NCI-H146 treated with DMSO at 0.1 percent for 48 hours (cell line): ENCODE results near the gene ZNF644.
"Not testable (repeated sequence)": the region's sequence is repeated elsewhere in the genome, so short reads cannot be mapped to it uniquely, and the experiment has no call there.

ENCODE experiments used
- DNase-seq: peaks from one replicate; lab custom pipeline; 2025; ENCODE audit not compliant: unreplicated experiment; lab: John Stamatoyannopoulos, UW

Gene ZNF644

GRCh38 chr1:91021686-91022517 is at the start of gene ZNF644:
TSS of gene ZNF644 (minus strand) at chr1:91022035. CDS start at chr1:90982353, 39,682 bp downstream.
- DNase-seq, result peak; percentile 78

DNA sequence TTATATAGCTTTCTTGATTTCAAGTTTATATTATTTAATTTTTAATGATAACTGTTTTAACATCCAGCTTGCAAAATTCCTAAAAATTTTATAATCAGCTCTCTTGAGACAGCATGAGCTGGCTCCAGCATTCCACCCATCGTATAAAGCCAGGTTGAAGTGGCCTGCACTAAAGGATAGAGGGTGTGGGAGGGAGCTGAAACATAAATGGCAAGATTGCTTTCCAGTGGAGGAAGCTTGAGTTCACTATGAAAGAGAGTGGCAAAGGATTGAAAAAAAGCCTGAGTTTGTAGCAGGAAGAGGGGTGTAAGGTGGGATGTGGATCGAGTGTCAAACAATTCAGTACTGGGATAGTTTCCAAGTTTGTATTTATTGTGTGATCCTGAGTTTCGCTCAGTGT is 48.5 kb upstream of the ZNF644 start:
- no peak for DNase-seq

DNA sequence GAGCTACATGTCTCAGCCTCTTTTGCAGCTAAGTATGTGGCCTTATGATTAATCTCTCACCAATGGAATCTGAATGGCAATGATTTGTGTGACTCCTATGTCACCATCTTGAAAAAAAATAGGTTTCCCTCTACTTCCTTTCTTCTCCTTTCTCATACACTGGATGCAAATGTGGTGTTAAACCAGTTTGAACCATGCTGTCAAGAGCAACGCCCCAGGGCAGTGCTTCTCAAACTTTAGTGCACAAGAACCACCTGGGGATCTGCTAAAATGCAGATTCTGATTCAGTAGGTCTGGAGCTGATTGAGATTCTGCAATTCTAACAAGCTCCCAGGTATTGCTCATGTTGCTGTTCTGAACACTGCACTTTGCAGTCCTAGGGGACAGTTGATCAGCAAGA is 44.7 kb upstream of the ZNF644 start:
- DNase-seq, result no peak

DNA sequence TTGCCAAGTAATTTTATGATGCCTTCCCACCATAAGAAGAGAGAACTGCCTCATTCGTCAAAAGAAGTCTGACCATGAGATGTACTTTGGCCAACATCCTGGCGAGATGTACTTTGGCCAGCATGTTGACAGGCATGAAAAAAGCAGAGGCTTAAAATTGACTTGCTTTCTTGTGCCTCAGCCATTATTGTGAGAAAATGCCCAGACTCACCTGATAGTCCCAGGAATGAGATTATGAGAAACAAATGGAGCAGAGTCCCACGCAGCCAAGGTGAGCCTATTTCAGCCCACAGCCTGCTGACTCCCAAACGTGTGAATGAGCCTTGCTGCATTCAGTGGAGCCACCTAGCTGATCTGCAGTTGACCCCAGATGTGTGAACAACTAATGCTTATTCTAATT is 43.5 kb upstream of the ZNF644 start:
- DNase-seq, result no peak

- not testable (repeated sequence) for DNase-seq
Measured at GRCh38 chr1:91063403-91063802, 41.6 kb upstream of the ZNF644 start.

GRCh38 chr1:91059157-91059556 is 37.3 kb upstream of the ZNF644 start:
- DNase-seq, result no peak

- DNase-seq, result no peak
Measured at GRCh38 chr1:91057784-91058183, 35.9 kb upstream of the ZNF644 start.

- DNase-seq, result no peak
Measured at GRCh38 chr1:91054780-91055481, 33.1 kb upstream of the ZNF644 start.

- DNase-seq, result peak; percentile 17
Measured at GRCh38 chr1:91053630-91054029, 31.8 kb upstream of the ZNF644 start.

GRCh38 chr1:91049551-91049950 is 27.7 kb upstream of the ZNF644 start:
- not testable (repeated sequence) for DNase-seq

DNA sequence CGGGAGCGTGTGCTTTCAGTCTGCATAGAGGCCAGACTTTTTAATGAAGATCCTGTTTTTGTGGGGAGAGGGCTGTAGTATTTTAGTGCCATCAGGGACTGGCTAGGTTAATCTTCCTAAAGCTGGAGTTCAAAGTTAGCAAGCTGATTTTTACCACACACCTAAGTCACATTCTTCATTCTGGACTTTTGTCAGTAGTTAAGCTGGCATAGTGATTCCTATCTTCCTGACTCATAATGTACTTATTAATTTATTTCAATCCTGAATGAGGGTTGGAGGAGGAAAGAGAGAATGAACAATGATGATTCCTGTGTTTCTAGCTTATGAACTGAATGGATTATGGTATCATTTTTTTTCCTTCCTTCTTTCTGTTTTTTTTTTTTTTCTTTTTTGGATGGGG is 24.9 kb upstream of the ZNF644 start:
- DNase-seq, result no peak

GRCh38 chr1:91045284-91045683 is 23.4 kb upstream of the ZNF644 start:
- no peak for DNase-seq

DNA sequence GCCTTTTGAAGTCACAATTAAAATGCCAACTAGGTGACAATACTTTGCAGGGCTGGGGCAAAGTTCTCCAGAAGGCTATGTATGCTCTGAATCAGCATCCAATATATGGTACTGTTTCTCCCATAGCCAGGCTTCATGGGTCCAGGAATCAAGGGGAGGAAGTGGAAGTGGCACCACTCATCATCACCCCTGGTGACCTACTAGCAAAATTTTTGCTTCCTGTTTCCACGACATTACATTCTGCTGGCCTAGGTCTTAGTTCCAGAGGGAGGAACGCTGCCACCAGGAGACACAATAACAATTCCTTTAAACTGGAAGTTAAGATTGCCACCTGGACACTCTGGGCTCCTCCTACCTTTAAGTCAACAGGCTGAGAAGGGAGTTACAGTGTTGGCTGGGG is 22.9 kb upstream of the ZNF644 start:
- DNase-seq, result not testable (repeated sequence)

DNA sequence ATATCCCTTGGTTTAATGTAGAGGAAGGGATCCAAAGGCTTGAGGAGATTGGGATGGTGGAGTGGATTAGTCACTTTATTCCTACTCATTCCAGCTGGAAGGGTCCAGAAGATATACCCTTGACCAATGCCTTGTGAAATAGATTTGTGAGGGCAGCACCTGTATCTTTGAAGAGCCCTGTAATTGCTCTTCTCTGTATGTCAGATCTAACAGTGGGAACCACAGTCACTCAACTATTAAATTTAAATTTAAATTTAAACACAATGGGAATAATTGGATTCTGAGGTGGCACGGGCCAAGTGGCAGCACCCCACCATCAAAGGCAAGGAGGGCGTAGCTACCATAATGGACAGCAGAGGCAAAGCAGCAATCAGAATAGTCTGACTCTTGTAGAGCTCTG is 20.5 kb upstream of the ZNF644 start:
- not testable (repeated sequence) for DNase-seq

GRCh38 chr1:91038582-91038981 is 16.7 kb upstream of the ZNF644 start:
- no peak for DNase-seq

DNA sequence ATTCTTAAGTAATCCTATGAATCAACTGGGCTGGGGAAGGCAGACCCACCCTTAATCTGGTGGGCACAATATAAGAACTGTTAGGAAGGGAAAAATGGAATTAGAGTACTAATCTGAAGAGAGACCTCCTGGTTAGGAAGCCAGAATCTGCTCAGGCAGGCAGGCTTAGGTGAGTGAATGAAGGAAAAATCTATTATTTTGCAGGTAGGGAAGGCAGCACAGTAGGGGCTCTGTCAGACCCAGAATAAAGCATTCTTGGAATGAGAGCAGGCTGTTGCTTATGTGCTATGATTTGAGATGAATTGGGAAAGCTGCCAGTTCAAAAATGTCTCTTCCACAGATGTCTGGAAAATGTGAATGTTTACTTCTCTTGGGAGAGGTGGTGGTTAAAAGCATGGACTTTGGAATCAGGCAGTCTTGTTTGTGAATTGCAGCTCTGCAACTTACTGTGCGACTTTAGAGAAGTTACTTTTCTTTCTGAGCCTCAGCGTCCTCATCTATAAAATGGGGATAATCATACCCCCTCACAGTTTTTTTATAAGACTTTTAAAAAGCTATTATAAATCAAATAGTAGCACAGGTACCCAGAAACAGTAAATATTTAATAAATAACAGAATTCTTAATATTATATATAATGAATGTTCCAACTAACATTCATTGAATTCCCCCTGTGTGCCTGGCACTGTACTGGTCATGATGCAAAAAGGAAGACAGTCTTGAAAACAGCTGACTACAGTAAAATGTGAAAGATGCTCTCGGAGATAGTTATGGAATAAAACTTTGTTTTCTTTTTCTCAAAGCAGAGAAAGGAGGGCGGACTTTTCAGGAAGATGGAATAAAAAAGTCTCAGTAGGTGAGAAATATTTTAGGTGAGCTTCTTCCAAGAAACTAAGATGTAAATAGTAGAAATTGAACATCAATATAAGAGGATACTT is 15.3 kb upstream of the ZNF644 start:
- no peak for DNase-seq

GRCh38 chr1:91032349-91032748 is 10.5 kb upstream of the ZNF644 start:
- DNase-seq, result no peak

DNA sequence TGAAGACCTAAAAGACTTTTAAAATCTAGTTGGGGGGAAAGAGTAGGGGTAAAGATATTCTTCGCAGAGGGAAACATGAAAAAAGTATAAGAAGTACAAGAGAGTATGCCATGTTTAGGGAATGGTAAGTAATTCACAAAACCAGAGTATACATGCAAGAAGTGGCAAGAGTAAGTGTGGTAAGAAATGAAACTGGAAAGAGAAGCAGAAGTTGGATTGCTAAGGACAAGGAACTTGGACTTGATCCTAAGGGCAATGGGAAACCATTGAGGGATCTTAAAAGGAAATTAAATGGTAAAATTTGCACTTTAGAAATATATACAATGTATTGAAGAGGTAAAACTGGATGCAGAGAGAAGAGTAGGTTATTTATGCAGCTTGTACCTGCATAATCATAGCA is 9.2 kb upstream of the ZNF644 start:
- no peak for DNase-seq

- no peak for DNase-seq
Measured at GRCh38 chr1:91026777-91027176, 4.9 kb upstream of the ZNF644 start.

- DNase-seq, result no peak
Measured at GRCh38 chr1:91026320-91026719, 4.5 kb upstream of the ZNF644 start.

DNA sequence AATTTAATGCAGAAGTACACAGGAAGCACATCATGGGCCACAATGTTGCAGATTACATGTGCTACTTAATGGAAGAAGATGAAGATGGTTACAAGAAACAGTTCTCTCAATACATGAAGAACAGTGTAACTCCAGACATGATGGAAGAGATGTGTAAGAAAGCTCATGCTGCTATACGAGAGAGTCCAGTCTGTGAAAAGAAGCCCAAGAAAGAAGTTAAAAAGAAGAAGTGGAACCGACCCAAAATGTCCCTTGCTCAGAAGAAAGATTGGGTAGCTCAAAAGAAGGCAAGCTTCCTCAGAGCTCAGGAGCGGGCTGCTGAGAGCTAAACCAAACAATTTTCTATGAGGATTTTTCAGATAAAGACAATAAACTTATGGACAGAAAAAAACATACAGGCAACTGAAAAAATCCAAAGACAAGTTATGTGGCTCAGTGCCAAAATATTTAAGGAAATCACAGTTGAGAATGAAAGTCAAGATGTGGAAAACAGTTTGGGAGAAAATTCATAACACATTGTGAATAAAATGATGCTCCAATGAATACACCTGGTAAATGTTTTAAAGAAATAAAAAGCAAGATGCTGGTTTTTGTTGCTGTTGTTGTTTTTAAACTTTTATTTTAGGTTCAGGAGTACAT is 2.8 kb upstream of the ZNF644 start:
- no peak for DNase-seq
